HepG2 (cell line): Measurements from ENCODE around the gene FAM83F.

ENCODE experiments used
- ETV6 ChIP-seq: sonication (generic); formaldehyde crosslinking; conservative IDR thresholded peaks from 2 replicates; pipeline ENCODE4 v1.4.0; 2020; ENCODE audit warnings: missing genetic modification reagents
- FOSL1 ChIP-seq: sonication (generic); formaldehyde crosslinking; IDR thresholded peaks from 2 replicates; pipeline ENCODE4 v1.9.0; 2021; ENCODE audit warnings: missing genetic modification reagents, borderline replicate concordance
- KLF9 ChIP-seq: IDR thresholded peaks from 2 replicates; pipeline ENCODE4 v1.6.1; 2016; ENCODE audit warnings: low read depth
- SRSF1 ChIP-seq: fragments of 200-400 bp; formaldehyde crosslinking; optimal IDR thresholded peaks from 2 replicates; pipeline ENCODE3; 2017; ENCODE audit warnings: mild to moderate bottlenecking, low read depth, low read length, moderate library complexity
- ZNF777 ChIP-seq: sonication (generic); formaldehyde crosslinking; IDR thresholded peaks from 2 replicates; pipeline ENCODE4 v1.4.0; 2020; ENCODE audit warnings: missing genetic modification reagents
- TF ChIP-seq, protein P1 (sequence below): sonication (generic); formaldehyde crosslinking; IDR thresholded peaks from 2 replicates; pipeline ENCODE4 v1.5.0; 2020; ENCODE audit warnings: mild to moderate bottlenecking, missing genetic modification reagents, moderate library complexity
- TF ChIP-seq, protein P2 (sequence below): sonication (generic); formaldehyde crosslinking; IDR thresholded peaks from 2 replicates; pipeline ENCODE4 v1.4.0; 2020; ENCODE audit warnings: missing genetic modification reagents

DNA sequence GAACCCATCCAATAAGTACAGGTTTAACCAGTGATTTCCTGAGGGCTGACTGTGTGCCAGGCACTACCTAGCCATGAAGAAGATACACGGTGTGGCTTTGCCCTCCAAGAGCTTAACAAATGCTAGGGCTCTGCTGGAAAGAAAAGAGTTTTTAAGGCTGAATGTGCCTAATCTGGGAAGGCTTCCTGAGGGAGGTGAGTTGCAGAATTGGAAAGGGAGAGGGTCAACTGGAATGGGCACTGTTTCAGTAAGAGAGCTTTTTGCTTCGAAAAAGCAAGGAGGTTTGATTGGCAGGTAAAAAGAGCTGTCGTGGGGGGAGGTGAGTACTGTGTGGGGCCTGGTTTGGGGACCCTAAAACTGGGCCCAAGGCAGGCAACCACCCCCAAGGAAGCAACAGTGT is 2.7 kb downstream of the FAM83F start:
- TF ChIP-seq KLF9 (CRISPR knock-in tag), result no peak
- no peak for TF ChIP-seq FOSL1
- TF ChIP-seq ZNF777, result no peak
- TF ChIP-seq, protein P1, sequence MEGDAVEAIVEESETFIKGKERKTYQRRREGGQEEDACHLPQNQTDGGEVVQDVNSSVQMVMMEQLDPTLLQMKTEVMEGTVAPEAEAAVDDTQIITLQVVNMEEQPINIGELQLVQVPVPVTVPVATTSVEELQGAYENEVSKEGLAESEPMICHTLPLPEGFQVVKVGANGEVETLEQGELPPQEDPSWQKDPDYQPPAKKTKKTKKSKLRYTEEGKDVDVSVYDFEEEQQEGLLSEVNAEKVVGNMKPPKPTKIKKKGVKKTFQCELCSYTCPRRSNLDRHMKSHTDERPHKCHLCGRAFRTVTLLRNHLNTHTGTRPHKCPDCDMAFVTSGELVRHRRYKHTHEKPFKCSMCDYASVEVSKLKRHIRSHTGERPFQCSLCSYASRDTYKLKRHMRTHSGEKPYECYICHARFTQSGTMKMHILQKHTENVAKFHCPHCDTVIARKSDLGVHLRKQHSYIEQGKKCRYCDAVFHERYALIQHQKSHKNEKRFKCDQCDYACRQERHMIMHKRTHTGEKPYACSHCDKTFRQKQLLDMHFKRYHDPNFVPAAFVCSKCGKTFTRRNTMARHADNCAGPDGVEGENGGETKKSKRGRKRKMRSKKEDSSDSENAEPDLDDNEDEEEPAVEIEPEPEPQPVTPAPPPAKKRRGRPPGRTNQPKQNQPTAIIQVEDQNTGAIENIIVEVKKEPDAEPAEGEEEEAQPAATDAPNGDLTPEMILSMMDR (CRISPR knock-in tag), result no peak
- TF ChIP-seq ETV6 (CRISPR knock-in tag), result no peak
- TF ChIP-seq, protein P2, sequence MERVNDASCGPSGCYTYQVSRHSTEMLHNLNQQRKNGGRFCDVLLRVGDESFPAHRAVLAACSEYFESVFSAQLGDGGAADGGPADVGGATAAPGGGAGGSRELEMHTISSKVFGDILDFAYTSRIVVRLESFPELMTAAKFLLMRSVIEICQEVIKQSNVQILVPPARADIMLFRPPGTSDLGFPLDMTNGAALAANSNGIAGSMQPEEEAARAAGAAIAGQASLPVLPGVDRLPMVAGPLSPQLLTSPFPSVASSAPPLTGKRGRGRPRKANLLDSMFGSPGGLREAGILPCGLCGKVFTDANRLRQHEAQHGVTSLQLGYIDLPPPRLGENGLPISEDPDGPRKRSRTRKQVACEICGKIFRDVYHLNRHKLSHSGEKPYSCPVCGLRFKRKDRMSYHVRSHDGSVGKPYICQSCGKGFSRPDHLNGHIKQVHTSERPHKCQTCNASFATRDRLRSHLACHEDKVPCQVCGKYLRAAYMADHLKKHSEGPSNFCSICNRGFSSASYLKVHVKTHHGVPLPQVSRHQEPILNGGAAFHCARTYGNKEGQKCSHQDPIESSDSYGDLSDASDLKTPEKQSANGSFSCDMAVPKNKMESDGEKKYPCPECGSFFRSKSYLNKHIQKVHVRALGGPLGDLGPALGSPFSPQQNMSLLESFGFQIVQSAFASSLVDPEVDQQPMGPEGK (CRISPR knock-in tag), result no peak
- TF ChIP-seq SRSF1, result no peak
